Activated T-cell treated with anti-CD3 and anti-CD28 coated beads for 24 hours (primary cell): Measurements from ENCODE around the gene METRNL.

Source experiments
- DNase-seq: peaks from one replicate; pipeline ENCODE4 v3.0.0-alpha.2; 2020; ENCODE audit warnings: low read depth

METRNL gene

GRCh38 chr17:83092931-83093330 lies 13.5 kb downstream of the METRNL start:
- no peak for DNase-seq

DNA sequence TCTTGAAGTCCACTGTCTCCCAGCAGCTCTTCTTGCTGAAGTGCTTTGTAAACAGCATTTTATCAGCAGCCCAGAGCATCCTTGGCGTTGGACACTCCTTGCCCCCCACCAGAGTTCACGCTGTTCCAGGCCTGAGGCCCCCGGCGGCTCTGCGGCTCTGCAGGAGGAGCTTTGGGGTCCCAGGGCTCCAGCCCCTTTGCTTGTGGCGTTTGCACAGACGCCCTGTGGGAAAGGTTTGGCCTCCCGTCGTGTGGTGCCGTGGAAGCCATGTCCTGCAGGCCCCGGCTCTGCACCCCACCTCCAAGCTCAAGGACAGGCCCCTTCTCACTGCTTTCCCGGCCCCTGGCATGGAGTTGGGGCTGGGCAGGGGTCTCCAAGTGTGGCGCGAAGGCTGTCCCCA lies 14.1 kb downstream of the METRNL start:
- DNase-seq, result no peak

GRCh38 chr17:83094291-83094690 lies 14.9 kb downstream of the METRNL start:
- DNase-seq, result no peak

DNA sequence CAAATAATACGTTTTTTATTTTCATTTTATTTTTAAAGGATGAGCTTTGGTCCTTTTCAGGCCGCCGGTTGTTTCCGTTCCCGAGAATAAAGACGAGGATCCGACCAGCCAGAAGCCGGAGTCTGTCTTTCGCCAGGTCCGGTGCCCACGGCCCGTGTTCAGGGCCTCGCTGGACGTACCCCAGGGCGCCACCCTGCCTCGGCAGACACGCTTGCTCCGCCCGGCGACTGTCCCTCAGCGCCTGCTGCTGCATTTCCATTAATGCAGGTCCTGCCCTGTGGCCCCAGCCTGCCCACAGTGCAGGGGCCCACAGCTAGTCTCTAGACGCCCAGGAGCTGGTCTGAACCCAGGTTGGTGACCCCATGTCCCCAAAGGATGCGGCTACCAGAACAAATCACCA lies 15.6 kb downstream of the METRNL start:
- DNase-seq, result no peak

DNA sequence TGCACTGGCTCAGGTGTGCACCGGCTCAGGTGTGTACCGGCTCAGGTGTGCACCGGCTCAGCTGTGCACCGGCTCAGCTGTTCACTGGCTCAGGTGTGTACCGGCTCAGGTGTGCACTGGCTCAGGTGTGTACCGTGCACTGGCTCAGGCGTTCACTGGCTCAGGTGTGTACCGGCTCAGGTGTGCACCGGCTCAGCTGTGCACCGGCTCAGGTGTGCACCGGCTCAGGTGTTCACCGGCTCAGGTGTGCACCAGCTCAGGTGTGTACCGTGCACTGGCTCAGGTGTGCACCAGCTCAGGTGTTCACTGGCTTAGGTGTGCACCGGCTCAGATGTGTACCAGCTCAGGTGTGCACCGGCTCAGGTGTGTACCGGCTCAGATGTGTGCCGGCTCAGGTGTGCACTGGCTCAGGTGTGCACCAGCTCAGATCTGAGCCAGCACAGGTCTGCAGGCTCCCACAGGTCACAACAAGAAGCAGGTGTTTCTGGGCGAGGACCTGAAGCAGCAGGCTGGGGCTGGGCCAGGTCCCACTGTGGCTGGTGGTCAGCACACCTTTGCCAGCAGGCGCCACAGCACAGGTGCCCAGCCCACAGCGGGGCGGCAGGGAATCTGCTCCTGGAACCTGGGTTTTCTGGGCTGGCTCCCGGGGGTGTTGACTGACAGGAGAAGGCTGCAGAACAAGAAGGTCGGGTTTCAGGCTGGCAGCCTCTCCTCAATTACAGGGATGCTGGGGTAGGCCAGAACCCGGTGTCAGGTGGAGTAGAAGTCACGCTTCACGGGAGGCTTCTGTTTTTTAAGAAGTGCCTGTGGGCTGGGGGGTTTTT lies 17.2 kb downstream of the METRNL start:
- DNase-seq, result no peak

- DNase-seq, result no peak
Measured at GRCh38 chr17:83097831-83098230, 18.4 kb downstream of the METRNL start.

DNA sequence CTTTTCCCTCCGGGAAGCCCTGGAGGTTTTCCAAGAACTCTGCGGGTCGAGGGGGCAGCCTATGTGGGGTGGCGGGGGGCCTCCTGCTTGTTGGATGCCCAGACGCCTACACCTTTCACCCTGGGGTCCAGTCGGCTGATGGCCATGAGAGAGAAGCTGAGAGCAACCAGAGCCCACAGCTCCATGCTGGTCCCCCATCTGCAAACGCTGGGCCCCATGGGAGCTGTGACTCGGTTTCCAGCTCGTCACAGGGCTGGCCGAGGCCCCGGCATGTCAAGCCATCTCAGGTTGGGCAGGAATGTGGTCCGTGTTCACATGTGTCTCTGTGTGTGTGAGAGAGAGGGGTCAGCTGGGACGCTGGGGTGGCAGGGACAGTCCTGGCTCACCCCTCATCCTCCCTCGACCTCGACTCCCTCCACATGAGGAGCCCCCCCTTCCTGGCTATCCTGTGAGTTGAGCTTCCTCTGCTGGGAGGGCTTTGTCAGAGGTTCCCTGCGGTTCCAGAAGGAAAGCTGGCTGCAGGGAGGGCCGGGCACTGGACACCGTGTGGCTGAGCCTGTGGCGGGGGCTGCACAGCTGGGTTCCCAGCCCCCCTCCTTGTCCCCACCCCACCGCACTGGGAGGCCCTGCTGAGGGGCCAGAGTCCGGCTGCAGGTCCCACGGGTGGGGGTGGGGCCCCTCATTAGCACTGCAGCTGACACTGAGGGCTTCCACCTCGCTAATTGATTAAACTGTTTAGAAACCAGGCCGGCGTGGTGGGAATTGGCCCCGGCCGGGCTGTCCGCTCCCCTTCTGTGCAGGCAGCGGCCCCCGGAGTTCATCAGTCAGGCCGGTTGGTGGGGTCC lies 19.1 kb downstream of the METRNL start:
- DNase-seq, result no peak

DNA sequence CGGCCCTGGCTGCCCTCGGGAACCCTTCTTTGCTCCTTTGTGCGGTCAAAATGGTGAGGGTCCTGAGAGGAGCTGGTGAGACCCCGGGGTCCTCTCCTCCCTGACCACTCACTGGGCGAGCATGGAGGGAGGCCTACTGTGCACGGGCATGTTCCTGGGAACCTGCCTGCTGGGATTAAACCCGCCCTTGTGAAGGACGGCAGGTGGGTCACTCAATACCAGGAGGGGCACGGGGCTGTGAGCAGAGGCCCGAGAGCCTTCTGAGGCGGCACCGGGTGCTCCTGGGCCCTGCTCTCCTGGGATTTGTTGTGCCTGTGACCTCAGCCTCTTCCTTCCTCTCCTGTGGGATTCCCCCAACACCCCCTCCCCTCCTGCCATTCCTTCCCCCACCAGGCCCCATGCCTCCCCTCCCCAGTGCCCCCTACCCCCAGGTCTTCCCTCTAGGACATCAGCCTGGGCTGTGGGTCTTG lies 19.7 kb downstream of the METRNL start:
- DNase-seq, result no peak

DNA sequence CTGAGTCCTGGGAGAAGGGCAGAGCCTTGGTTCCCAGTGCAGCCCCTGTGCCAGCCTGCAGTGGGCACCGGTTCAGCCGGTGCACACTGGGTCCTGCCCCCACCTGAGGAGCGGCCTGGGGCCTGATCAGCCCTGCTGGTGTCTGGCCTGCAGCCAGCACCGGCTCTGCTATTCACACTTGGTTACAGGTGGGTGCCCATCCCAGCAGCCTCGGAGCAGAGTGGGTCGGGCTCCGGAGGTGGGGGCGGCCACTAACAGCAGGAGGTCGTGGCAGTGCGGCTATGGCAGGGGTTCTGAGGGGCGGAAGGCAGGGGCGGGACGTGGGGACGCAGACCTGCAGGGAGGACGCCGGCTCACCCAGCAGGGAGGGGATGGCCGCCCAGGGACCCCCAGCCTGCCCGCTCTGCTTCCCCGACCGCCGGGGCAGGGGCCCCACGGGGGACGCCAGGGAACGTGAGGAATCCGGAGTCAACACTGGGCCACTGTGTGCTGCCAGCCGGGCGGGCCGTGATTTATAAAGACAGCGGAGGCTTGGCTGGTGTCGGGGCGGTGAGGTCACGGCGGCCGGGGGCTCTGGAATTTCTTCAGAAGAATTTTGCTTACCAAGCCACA lies 20.3 kb downstream of the METRNL start:
- DNase-seq, result no peak

GRCh38 chr17:83100220-83100852 lies 20.9 kb downstream of the METRNL start:
- no peak for DNase-seq

DNA sequence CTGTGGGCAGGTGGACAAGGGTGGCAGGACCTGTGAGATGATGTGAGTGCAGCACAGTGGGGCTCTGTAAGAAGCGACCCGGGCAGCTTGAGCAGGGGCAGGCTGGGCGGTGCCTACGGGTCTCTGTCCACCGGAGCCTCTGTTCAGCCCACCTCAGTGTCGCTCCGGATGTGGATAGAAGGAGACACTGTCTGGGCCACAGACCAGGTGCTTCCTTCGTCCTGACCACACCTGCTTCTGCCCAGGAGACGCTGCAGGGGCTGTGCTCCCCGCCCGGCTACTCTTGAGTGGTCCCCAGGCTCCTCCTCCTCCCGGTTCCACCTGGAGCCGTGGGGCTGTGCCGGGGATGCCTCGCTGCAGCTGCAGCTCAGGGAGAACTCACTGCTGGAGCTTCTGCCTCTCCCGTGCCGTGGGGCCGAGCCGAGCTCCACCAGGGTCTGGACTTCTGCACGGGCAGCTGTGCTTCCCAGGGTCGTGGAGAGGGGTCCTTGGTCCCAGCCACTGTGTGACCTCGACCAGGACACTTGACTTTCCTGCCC lies 21.5 kb downstream of the METRNL start:
- DNase-seq, result no peak

GRCh38 chr17:83101805-83102480 lies 22.5 kb downstream of the METRNL start:
- DNase-seq, result no peak

DNA sequence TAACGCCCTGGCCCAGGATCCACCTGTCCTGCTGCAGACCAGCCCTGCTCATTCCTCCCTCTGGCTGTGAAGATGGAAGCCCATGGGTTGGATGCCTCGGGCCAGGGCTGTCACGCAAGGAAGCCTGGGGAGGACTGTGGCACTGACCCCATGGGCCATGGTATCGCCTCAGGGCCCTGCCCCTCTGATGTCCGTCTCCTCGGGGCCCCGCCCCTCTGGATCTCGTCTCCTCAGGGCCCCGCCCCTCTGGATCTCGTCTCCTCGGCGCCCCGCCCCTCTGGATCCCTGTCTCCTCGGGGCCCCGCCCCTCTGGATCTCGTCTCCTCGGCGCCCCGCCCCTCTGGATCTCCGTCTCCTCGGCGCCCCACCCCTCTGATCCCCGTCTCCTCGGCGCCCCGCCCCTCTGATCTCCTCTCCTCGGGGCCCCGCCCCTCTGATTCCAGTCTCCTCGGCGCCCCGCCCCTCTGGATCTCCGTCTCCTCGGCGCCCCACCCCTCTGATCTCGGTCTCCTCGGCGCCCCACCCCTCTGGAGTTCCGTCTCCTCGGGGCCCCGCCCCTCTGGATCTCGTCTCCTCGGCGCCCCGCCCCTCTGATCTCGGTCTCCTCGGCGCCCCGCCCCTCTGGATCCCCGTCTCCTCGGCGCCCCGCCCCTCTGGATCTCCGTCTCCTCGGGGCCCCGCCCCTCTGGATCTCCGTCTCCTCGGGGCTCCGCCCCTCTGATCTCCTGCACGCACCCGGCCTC lies 24.0 kb downstream of the METRNL start:
- no peak for DNase-seq

GRCh38 chr17:83103943-83104311 lies 24.5 kb downstream of the METRNL start:
- DNase-seq, result no peak

GRCh38 chr17:83104577-83105505 lies 25.4 kb downstream of the METRNL start:
- DNase-seq, result no peak

GRCh38 chr17:83105512-83105911 lies 26.1 kb downstream of the METRNL start:
- no peak for DNase-seq

DNA sequence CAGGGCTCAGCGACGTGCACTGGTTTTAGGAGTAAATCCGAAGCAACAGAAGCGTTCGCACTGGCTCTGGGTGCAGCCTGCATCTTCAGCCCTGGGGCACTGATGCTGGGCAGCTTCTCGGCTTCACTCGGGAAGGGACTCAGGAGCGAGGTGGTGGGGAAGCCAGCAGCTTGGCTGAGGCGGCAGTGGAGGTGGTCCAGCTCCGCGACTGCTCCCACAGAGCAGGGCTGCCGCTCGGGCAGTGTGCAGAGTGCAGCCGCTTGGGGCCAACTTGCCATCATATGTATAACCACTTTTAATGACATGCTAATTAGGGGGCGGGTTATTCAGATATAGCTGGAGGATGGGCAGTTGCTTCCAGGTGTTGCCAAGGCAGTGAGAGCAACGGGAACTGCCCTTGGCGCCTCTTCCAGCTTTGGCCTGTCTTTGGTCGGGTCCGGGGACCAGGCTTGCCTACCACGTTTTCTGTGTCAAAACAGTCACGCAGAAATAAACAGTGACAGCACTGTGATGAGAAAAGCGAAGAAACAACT lies 26.7 kb downstream of the METRNL start:
- no peak for DNase-seq

- no peak for DNase-seq
Measured at GRCh38 chr17:83106913-83107655, 27.7 kb downstream of the METRNL start.

GRCh38 chr17:83107656-83108048 lies 28.2 kb downstream of the METRNL start:
- DNase-seq, result no peak
